ENCODE measurements around the gene FMO5. TPM values are rescaled to one million over a fixed set of nuclear protein-coding genes. Genes with fewer than 3 reads are reported as not detected.
A peak's percentile ranks its signal among the peaks of the same experiment; 100 is the strongest.

Gene FMO5
- total and polyA plus RNA-seq, 2 experiments from 2014 or later = 0.73 to 0.84 TPM

GRCh38 chr1:147169171-147169570, 56.0 kb downstream of the FMO5 start (continued):
- TF ChIP-seq ZNF462 (CRISPR knock-in tag; IDR thresholded peaks at IDR 0.05) (no peak), STAT1 (IDR thresholded peaks at IDR 0.05; ENCODE audit: unreplicated experiment) (no peak), CREB1 (CRISPR knock-in tag; IDR thresholded peaks at IDR 0.05; ENCODE audit: low read depth) (no peak), ETS1 (IDR thresholded peaks at IDR 0.05) (no peak), ZNF114 (CRISPR knock-in tag; IDR thresholded peaks at IDR 0.05) (no peak)

GRCh38 chr1:147168626-147169058, 56.5 kb downstream of the FMO5 start:
- ATAC-seq (no peak), DNase-seq (ENCODE audit: low spot score) (no peak)
- peaks cover 77% of the 10 kb centered on the region for H3K79me2 ChIP-seq (replicated peaks; ENCODE audit: insufficient read depth)
- peaks cover 14% of the 10 kb centered on the region for H3K27me3 Mint-ChIP-seq (ENCODE audit: insufficient read depth, low read depth, poor library complexity)
- H2AFZ ChIP-seq = no peak overlapping the region
- H4K20me1 ChIP-seq (replicated peaks; ENCODE audit: insufficient read depth) = no peaks in the 10 kb centered on the region; the same call in 1 of the 2 replicates
- TF ChIP-seq ZNF462 (CRISPR knock-in tag; IDR thresholded peaks at IDR 0.05) = no peak
- TF ChIP-seq ZNF114 (CRISPR knock-in tag; IDR thresholded peaks at IDR 0.05) = no peak
- no peak for TF ChIP-seq POLR2AphosphoS5 (IDR thresholded peaks at IDR 0.05; ENCODE audit: low read depth)
- TF ChIP-seq EZH2phosphoT487 (IDR thresholded peaks at IDR 0.05; ENCODE audit: unreplicated experiment) = no peak
- H3K4me3 Mint-ChIP-seq = no peak overlapping the region
- H3K4me2 ChIP-seq = peak overlapping the region; percentile 95
- H3K27me3 ChIP-seq (ENCODE audit: insufficient read depth) = no peaks in the 10 kb centered on the region
- no peak overlapping the region for H3K27ac ChIP-seq (ENCODE audit: low read depth)
- H3K4me1 ChIP-seq (ENCODE audit: insufficient read depth) = peaks cover 31% of the 10 kb centered on the region
- peaks cover 32% of the 10 kb centered on the region for H3K4me1 Mint-ChIP-seq
- no peaks in the 10 kb centered on the region for H3K9me2 ChIP-seq (ENCODE audit: insufficient read depth)
- H3K9me3 Mint-ChIP-seq = peaks cover 3% of the 10 kb centered on the region; the same call in 1 of the 3 replicates
- H3K4me3 ChIP-seq = peak overlapping the region; percentile 89; the same call in 1 of the 2 replicates
- peaks cover 30% of the 10 kb centered on the region for H3K36me3 Mint-ChIP-seq (ENCODE audit: low read depth)
- H3K27ac Mint-ChIP-seq = peak overlapping the region; percentile 72; the same call in 1 of the 2 replicates
- H3K36me3 ChIP-seq (ENCODE audit: insufficient read depth) = no peaks in the 10 kb centered on the region
- 0 out of 2 replicates have a peak, but pooled peaks cover 4% of the 10 kb centered on the region for H3F3A ChIP-seq (replicated peaks; ENCODE audit: low read depth)

All from GM23338 (cell line).